ENCODE measurements around the gene SSTR5. TPM values are rescaled to one million over a fixed set of nuclear protein-coding genes. Genes with fewer than 3 reads are reported as not detected.

The SSTR5 gene
- total and polyA plus RNA-seq, 10 of the 15 experiments (the other 5 are each of a cell fraction or from before 2014, with no cell fraction given), result not detected

DNA sequence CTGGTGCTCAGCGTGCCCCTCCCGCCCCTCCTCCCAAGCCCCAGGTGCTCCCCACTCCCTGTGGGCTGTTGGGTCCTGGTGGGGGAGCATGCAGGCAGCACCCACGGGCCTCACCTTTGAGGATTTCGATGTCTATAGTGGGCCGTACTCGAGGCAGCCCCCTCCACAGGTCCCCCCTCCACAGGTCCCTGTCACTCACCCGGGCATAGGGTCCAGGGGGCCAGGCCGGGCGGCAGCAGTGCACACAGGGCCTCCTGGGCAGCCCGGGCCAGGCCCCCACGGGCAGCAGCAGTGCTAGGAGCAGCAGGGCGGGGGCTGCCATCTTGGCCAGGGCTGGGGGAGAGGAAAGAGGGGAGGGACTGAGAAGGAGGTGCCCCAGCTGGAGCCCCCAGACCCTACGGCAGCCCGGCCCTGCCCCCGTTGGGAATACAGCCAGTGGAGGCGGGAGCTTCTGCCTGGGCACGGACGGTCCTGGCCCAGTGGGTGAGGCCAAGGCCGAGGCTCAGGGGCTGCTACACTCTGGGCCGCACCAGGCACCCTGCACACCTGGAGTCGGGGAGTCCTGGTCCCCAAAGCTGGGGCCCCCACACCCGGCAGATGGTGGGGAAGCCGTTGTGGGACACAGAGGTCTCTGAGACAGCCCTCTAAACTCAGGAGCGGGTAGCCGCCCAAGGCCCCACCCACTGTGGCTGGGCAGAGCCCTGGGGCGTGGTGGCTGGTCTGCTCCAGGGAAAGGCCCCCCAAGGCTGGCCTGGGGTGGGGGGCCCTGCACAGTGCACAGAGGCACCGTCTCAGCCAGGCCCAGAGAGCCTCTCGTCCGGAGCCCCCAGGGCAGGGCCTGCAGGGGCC is 22.3 kb downstream of the SSTR5 start (continued):
- TF ChIP-seq, protein P1, sequence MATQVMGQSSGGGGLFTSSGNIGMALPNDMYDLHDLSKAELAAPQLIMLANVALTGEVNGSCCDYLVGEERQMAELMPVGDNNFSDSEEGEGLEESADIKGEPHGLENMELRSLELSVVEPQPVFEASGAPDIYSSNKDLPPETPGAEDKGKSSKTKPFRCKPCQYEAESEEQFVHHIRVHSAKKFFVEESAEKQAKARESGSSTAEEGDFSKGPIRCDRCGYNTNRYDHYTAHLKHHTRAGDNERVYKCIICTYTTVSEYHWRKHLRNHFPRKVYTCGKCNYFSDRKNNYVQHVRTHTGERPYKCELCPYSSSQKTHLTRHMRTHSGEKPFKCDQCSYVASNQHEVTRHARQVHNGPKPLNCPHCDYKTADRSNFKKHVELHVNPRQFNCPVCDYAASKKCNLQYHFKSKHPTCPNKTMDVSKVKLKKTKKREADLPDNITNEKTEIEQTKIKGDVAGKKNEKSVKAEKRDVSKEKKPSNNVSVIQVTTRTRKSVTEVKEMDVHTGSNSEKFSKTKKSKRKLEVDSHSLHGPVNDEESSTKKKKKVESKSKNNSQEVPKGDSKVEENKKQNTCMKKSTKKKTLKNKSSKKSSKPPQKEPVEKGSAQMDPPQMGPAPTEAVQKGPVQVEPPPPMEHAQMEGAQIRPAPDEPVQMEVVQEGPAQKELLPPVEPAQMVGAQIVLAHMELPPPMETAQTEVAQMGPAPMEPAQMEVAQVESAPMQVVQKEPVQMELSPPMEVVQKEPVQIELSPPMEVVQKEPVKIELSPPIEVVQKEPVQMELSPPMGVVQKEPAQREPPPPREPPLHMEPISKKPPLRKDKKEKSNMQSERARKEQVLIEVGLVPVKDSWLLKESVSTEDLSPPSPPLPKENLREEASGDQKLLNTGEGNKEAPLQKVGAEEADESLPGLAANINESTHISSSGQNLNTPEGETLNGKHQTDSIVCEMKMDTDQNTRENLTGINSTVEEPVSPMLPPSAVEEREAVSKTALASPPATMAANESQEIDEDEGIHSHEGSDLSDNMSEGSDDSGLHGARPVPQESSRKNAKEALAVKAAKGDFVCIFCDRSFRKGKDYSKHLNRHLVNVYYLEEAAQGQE (IDR thresholded peaks at IDR 0.05; ENCODE audit: low read depth, low read length), result no peak
- TF ChIP-seq, protein P2, sequence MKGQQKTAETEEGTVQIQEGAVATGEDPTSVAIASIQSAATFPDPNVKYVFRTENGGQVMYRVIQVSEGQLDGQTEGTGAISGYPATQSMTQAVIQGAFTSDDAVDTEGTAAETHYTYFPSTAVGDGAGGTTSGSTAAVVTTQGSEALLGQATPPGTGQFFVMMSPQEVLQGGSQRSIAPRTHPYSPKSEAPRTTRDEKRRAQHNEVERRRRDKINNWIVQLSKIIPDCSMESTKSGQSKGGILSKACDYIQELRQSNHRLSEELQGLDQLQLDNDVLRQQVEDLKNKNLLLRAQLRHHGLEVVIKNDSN (IDR thresholded peaks at IDR 0.05; ENCODE audit: borderline replicate concordance, extremely low read length, insufficient read depth, low read depth, low read length), result no peak
- TF ChIP-seq, protein P3, sequence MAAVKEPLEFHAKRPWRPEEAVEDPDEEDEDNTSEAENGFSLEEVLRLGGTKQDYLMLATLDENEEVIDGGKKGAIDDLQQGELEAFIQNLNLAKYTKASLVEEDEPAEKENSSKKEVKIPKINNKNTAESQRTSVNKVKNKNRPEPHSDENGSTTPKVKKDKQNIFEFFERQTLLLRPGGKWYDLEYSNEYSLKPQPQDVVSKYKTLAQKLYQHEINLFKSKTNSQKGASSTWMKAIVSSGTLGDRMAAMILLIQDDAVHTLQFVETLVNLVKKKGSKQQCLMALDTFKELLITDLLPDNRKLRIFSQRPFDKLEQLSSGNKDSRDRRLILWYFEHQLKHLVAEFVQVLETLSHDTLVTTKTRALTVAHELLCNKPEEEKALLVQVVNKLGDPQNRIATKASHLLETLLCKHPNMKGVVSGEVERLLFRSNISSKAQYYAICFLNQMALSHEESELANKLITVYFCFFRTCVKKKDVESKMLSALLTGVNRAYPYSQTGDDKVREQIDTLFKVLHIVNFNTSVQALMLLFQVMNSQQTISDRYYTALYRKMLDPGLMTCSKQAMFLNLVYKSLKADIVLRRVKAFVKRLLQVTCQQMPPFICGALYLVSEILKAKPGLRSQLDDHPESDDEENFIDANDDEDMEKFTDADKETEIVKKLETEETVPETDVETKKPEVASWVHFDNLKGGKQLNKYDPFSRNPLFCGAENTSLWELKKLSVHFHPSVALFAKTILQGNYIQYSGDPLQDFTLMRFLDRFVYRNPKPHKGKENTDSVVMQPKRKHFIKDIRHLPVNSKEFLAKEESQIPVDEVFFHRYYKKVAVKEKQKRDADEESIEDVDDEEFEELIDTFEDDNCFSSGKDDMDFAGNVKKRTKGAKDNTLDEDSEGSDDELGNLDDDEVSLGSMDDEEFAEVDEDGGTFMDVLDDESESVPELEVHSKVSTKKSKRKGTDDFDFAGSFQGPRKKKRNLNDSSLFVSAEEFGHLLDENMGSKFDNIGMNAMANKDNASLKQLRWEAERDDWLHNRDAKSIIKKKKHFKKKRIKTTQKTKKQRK (IDR thresholded peaks at IDR 0.05; ENCODE audit: low read depth, low read length), result no peak
- TF ChIP-seq MEF2B (IDR thresholded peaks at IDR 0.05; ENCODE audit: partially characterized antibody, poor library complexity, severe bottlenecking), result no peak

Data from GM12878 (cell line).